OCI-LY1 (cell line): ENCODE measurements around the gene MRPL58.
A peak's percentile ranks its signal among the peaks of the same experiment; 100 is the strongest.

Experiments used
- H2AFZ ChIP-seq: fragments of 200-600 bp; sonication (generic), shearing (Covaris generic); 2 replicates; pipeline ENCODE4 v1.6.0; 2014; ENCODE audit warnings: antibody characterized with exemption, mild to moderate bottlenecking, low read length
- H3F3A ChIP-seq: fragments of 200-600 bp; sonication (generic), shearing (Covaris generic); 2 replicates; pipeline ENCODE4 v1.6.0; 2014; ENCODE audit warnings: mild to moderate bottlenecking, antibody characterized with exemption, low read length, moderate library complexity; ENCODE audit not compliant: insufficient read depth
- H3K27ac ChIP-seq: fragments of 200-600 bp; sonication (generic); 2 replicates; pipeline ENCODE4 v1.5.1; 2014; ENCODE audit warnings: low read length, mixed run types, mild to moderate bottlenecking, low read depth; ENCODE audit not compliant: poor library complexity, severe bottlenecking
- H3K27me3 ChIP-seq: fragments of 200-600 bp; sonication (generic); 2 replicates; pipeline ENCODE4 v1.6.0; 2014; ENCODE audit warnings: antibody characterized with exemption, mild to moderate bottlenecking, low read length, moderate library complexity; ENCODE audit not compliant: insufficient read depth
- H3K36me3 ChIP-seq: fragments of 200-600 bp; sonication (generic); 2 replicates; pipeline ENCODE4 v1.6.1; 2014; ENCODE audit warnings: mild to moderate bottlenecking, antibody characterized with exemption, low read length, moderate library complexity, mixed read lengths; ENCODE audit not compliant: insufficient read depth
- H3K4me1 ChIP-seq: fragments of 200-600 bp; sonication (generic); 2 replicates; pipeline ENCODE4 v1.5.1; 2014; ENCODE audit warnings: mild to moderate bottlenecking, low read length, moderate library complexity; ENCODE audit not compliant: insufficient read depth, severe bottlenecking
- H3K4me2 ChIP-seq: fragments of 200-600 bp; sonication (generic), shearing (Covaris generic); 2 replicates; pipeline ENCODE4 v1.6.1; 2014; ENCODE audit warnings: low read length
- H3K4me3 ChIP-seq: fragments of 200-600 bp; sonication (generic); 2 replicates; pipeline ENCODE4 v1.5.1; 2014; ENCODE audit warnings: low read length, low read depth, mild to moderate bottlenecking, mixed read lengths; ENCODE audit not compliant: poor library complexity, severe bottlenecking
- H3K79me2 ChIP-seq: fragments of 200-600 bp; shearing (Covaris generic); 2 replicates; pipeline ENCODE4 v1.6.1; 2016; ENCODE audit warnings: mixed run types, low read length, mixed read lengths; ENCODE audit not compliant: insufficient read depth
- H3K9ac ChIP-seq: fragments of 200-600 bp; sonication (generic), shearing (Covaris generic); 2 replicates; pipeline ENCODE4 v1.6.1; 2014; ENCODE audit warnings: mild to moderate bottlenecking, low read length, mixed read lengths
- H3K9me2 ChIP-seq: fragments of 200-600 bp; sonication (generic), shearing (Covaris generic); 2 replicates; pipeline ENCODE4 v1.6.1; 2014; ENCODE audit warnings: low read depth, mild to moderate bottlenecking, low read length, mixed read lengths
- H3K9me3 ChIP-seq: fragments of 200-600 bp; shearing (Covaris generic); 2 replicates; pipeline ENCODE4 v1.6.1; 2014; ENCODE audit warnings: low read length, mixed read lengths
- H4K20me1 ChIP-seq: fragments of 200-600 bp; sonication (generic), shearing (Covaris generic); 2 replicates; pipeline ENCODE4 v1.6.0; 2016; ENCODE audit warnings: mild to moderate bottlenecking, low read length; ENCODE audit not compliant: insufficient read depth
- CTCF ChIP-seq: fragments of 200-600 bp; sonication (generic), shearing (Covaris generic); IDR thresholded peaks from 2 replicates; pipeline ENCODE4 v1.5.1; 2017; ENCODE audit warnings: mild to moderate bottlenecking, antibody characterized with exemption, low read length, moderate library complexity, mixed read lengths
- EZH2 ChIP-seq: fragments of 200-600 bp; sonication (generic), shearing (Covaris generic); IDR thresholded peaks from 2 replicates; pipeline ENCODE4 v1.8.0; 2017; ENCODE audit warnings: borderline replicate concordance, mixed run types, mild to moderate bottlenecking, antibody characterized with exemption, low read length, moderate library complexity, mixed read lengths

Gene MRPL58

GRCh38 chr17:75046407-75047289 is 34.2 kb downstream of the MRPL58 start, which contains the start of the genes ATP5PD and KCTD2:
Gene ATP5PD (minus strand): TSS chr17:75046969. CDS start chr17:75042650, 4,319 bp downstream.
Gene KCTD2 (plus strand): TSS chr17:75047225. CDS start chr17:75047251, 26 bp downstream.
- Histone ChIP-seq H2AFZ (no peak within 1 kb of the TSS), H3K4me3 (peak within 1 kb of the TSS; percentile 83), H3K9me3 (no peaks in the 10 kb centered on the region), H3K79me2 (no peaks in the 10 kb centered on the region), H3K9me2 (no peaks in the 10 kb centered on the region), H3K4me1 (peaks cover 24% of the 10 kb centered on the region), H3F3A (no peaks in the 10 kb centered on the region), H4K20me1 (no peaks in the 10 kb centered on the region), H3K36me3 (peaks cover 19% of the 10 kb centered on the region), H3K27me3 (no peaks in the 10 kb centered on the region), H3K9ac (peak within 1 kb of the TSS; percentile 86), H3K4me2 (peak within 1 kb of the TSS; percentile 100), H3K27ac (peak within 1 kb of the TSS; percentile 6)
- TF ChIP-seq EZH2 = no peak
- no peak for TF ChIP-seq CTCF

GRCh38 chr17:75047398-75048098 is 35.1 kb downstream of the MRPL58 start:
- Histone ChIP-seq H4K20me1 (no peaks in the 10 kb centered on the region), H3K27me3 (no peaks in the 10 kb centered on the region), H3K9me2 (no peaks in the 10 kb centered on the region), H3K36me3 (peaks cover 16% of the 10 kb centered on the region; the same call in 1 of the 2 replicates), H3K4me1 (peaks cover 24% of the 10 kb centered on the region), H2AFZ (no peak overlapping the region), H3K4me3 (peak overlapping the region; percentile 83), H3K9ac (peak overlapping the region; percentile 86), H3K9me3 (no peaks in the 10 kb centered on the region), H3F3A (no peaks in the 10 kb centered on the region), H3K79me2 (no peaks in the 10 kb centered on the region), H3K4me2 (peak overlapping the region; percentile 100), H3K27ac (no peak overlapping the region)
- no peak for TF ChIP-seq EZH2
- no peak for TF ChIP-seq CTCF

- Histone ChIP-seq H3K9ac (peak overlapping the region; percentile 86), H3K4me3 (peak overlapping the region; percentile 83), H2AFZ (no peak overlapping the region), H3K79me2 (no peaks in the 10 kb centered on the region), H3K4me1 (peaks cover 24% of the 10 kb centered on the region), H3F3A (no peaks in the 10 kb centered on the region), H3K27ac (no peak overlapping the region), H3K9me3 (no peaks in the 10 kb centered on the region), H3K4me2 (peak overlapping the region; percentile 100), H3K9me2 (no peaks in the 10 kb centered on the region), H3K36me3 (peaks cover 24% of the 10 kb centered on the region), H4K20me1 (no peaks in the 10 kb centered on the region), H3K27me3 (no peaks in the 10 kb centered on the region)
- TF ChIP-seq EZH2 = no peak
- TF ChIP-seq CTCF = no peak
Observed at GRCh38 chr17:75048249-75048878, 35.9 kb downstream of the MRPL58 start.
